K562 (cell line): ENCODE measurements around the gene EPB41L1. TPM values are rescaled to one million over a fixed set of nuclear protein-coding genes. Genes with fewer than 3 reads are reported as not detected.

Source experiments
- ATAC-seq: fragments of 200-7000 bp; cut with Tn5 transposase; 3 replicates; pipeline ENCODE4 v1.9.1; 2020; ENCODE audit warnings: moderate library complexity
- BruUV-seq: library from RNA; stranded (reverse); fragments of 400-500 nt; replicated peaks from 2 replicates; lab custom pipeline; 2021; lab: Mats Ljungman, UMichigan
- CTCF ChIA-PET: fragments of 300-600 bp; formaldehyde crosslinking; extraction: SDS; loops from one replicate; lab custom pipeline; 2021; ENCODE audit warnings: low intra/inter-chr PET ratio; lab: Yijun Ruan, JAX
- POLR2A ChIA-PET: fragments of 300-600, 350-650 bp; sonication (Branson Sonifier 250); formaldehyde crosslinking; extraction: SDS; loops from one replicate; lab custom pipeline; 2021; ENCODE audit warnings: antibody characterized with exemption, inconsistent platforms; lab: Yijun Ruan, JAX
- DNase-seq, 4 experiments: peaks; one replicate each; pipeline versions ENCODE4 v3.0.0 to v3.0.0-alpha.2; 2011 to 2018; ENCODE audit warnings: low spot score in 3 of 4, mixed read lengths in 3 of 4; ENCODE audit errors: extremely low read depth in 1 of 4
- FAIRE-seq: peaks from 2 replicates; lab custom pipeline; 2011; peaks lifted over from hg19 to GRCh38; lab: Jason Lieb, UNC
- H2AFZ ChIP-seq: 2 replicates; pipeline ENCODE4 v1.6.0; 2011; ENCODE audit warnings: low read depth, low read length, control low read depth, inconsistent platforms
- H3K27ac ChIP-seq: fragments of 200-600 bp; 3 replicates; pipeline ENCODE4 v1.8.0; 2011; ENCODE audit warnings: low read depth, mild to moderate bottlenecking, control low read depth, inconsistent platforms, low read length, moderate library complexity, mixed read lengths; ENCODE audit errors: extremely low read depth
- H3K27me3 ChIP-seq, 2 experiments: fragments of 300-600 bp in 1 of 2; 2 replicates in 1 of 2; 3 replicates in 1 of 2; pipeline versions ENCODE4 v1.6.0 to v1.8.0; 2011; ENCODE audit warnings: inconsistent platforms in 2 of 2, low read length in 2 of 2, mild to moderate bottlenecking in 1 of 2, mixed read lengths in 1 of 2, moderate library complexity in 1 of 2; ENCODE audit not compliant: control insufficient read depth in 2 of 2, insufficient read depth in 2 of 2
- H3K36me3 ChIP-seq: fragments of 300-600 bp; 3 replicates; pipeline ENCODE4 v1.8.0; 2011; ENCODE audit warnings: mild to moderate bottlenecking, low read length, inconsistent platforms; ENCODE audit not compliant: control insufficient read depth, insufficient read depth
- H3K4me1 ChIP-seq, 2 experiments: fragments of 200-600 bp in 1 of 2; replicated peaks in 1 of 2; 2 replicates in 1 of 2; 3 replicates in 1 of 2; pipeline versions ENCODE4 v1.5.1 to v1.8.0; 2011; ENCODE audit warnings: inconsistent platforms in 2 of 2, low read length in 2 of 2, mild to moderate bottlenecking in 1 of 2, mixed read lengths in 1 of 2, moderate library complexity in 1 of 2; ENCODE audit not compliant: control insufficient read depth in 2 of 2, insufficient read depth in 2 of 2
- H3K4me2 ChIP-seq: 2 replicates; pipeline ENCODE4 v1.6.1; 2011; ENCODE audit warnings: low read length, control low read depth, inconsistent platforms, mixed read lengths; ENCODE audit not compliant: insufficient read depth
- H3K4me3 ChIP-seq: fragments of 200-600 bp; sonication (generic), shearing (Covaris generic); 2 replicates; pipeline ENCODE4 v1.5.1; 2016; ENCODE audit warnings: control low read depth, inconsistent platforms
- H3K79me2 ChIP-seq: fragments of 200-600 bp; 3 replicates; pipeline ENCODE4 v1.8.0; 2011; ENCODE audit warnings: low read length, inconsistent platforms; ENCODE audit not compliant: control insufficient read depth, insufficient read depth
- H3K9ac ChIP-seq, 2 experiments: 2 replicates each; pipeline versions ENCODE4 v1.6.0 to v1.6.1; 2011; ENCODE audit warnings: low read depth in 2 of 2, low read length in 2 of 2, control low read depth in 1 of 2, inconsistent platforms in 1 of 2, mild to moderate bottlenecking in 1 of 2, mixed read lengths in 1 of 2; ENCODE audit not compliant: insufficient read depth in 1 of 2
- H3K9me1 ChIP-seq: one replicate; pipeline ENCODE4 v1.6.0; 2011; ENCODE audit warnings: inconsistent platforms, mild to moderate bottlenecking, low read length, moderate library complexity; ENCODE audit not compliant: control insufficient read depth, insufficient read depth
- H3K9me3 ChIP-seq: replicated peaks from 2 replicates; pipeline ENCODE4 v1.5.1; 2011; ENCODE audit warnings: low read depth, low read length, inconsistent platforms; ENCODE audit not compliant: control insufficient read depth, insufficient read depth
- H4K20me1 ChIP-seq: replicated peaks from 2 replicates; pipeline ENCODE4 v1.6.1; 2011; ENCODE audit warnings: low read length, inconsistent platforms, mixed read lengths; ENCODE audit not compliant: control insufficient read depth, insufficient read depth
- KLF10 ChIP-seq: fragments of 250-450 bp; sonication (Bioruptor Pico); IDR thresholded peaks from 2 replicates; pipeline ENCODE4 v1.6.1; 2021; ENCODE audit warnings: matching md5 sums
- NFE2L1 ChIP-seq: fragments of 450-650 bp; IDR thresholded peaks from 2 replicates; pipeline ENCODE4 v1.6.1; 2016; ENCODE audit warnings: missing genetic modification characterization, low read depth, mild to moderate bottlenecking, missing compliant biosample characterization, moderate library complexity, borderline replicate concordance
- NUFIP1 ChIP-seq: fragments of 450-650 bp; IDR thresholded peaks from 2 replicates; pipeline ENCODE4 v1.6.1; 2018; ENCODE audit not compliant: partially characterized antibody
- PCBP2 ChIP-seq: fragments of 200-400 bp; formaldehyde crosslinking; IDR thresholded peaks from 2 replicates; pipeline ENCODE4 v1.6.1; 2018; ENCODE audit warnings: low read length, low read depth, mild to moderate bottlenecking, moderate library complexity; ENCODE audit not compliant: poor library complexity, severe bottlenecking
- PHF21A ChIP-seq: fragments of 450-650 bp; IDR thresholded peaks from 2 replicates; pipeline ENCODE4 v1.6.1; 2017; ENCODE audit warnings: low read depth, borderline replicate concordance
- POLR3G ChIP-seq: IDR thresholded peaks from 2 replicates; pipeline ENCODE4 v1.6.1; 2011; ENCODE audit not compliant: insufficient read length, insufficient replicate concordance; ENCODE audit errors: extremely low read depth
- TFAP4 ChIP-seq: sonication (generic); formaldehyde crosslinking; IDR thresholded peaks from 2 replicates; pipeline ENCODE4 v1.8.0; 2022; ENCODE audit warnings: missing genetic modification reagents, mild to moderate bottlenecking, moderate library complexity, borderline replicate concordance
- ZNF586 ChIP-seq: fragments of 450-650 bp; formaldehyde crosslinking; conservative IDR thresholded peaks from 2 replicates; pipeline ENCODE4 v1.4.0; 2020; ENCODE audit warnings: mild to moderate bottlenecking, moderate library complexity
- WGBS: fragments of 100-300 bp; shearing (Covaris generic); methylation state at CpG from one replicate; pipeline ENCODE4 v1.1.6; 2016; ENCODE audit warnings: low coverage, mixed read lengths; ENCODE audit not compliant: insufficient coverage; ENCODE audit errors: missing lambda C conversion rate; 5-methylcytosine and 5-hydroxymethylcytosine counted together
- in situ Hi-C: fragments of 300-500 bp; cut with MboI; formaldehyde crosslinking; loops from 4 replicates; pipeline ENCODE4 v1.15.0; 2018; ENCODE audit warnings: inconsistent platforms, mixed read lengths
- intact Hi-C: fragments of 100-400 bp; cut with micrococcal nuclease; formaldehyde crosslinking; loops from 2 replicates; pipeline ENCODE4 v1.14.2; 2022
- polyA plus RNA-seq, 8 experiments: library from polyadenylated mRNA; depleted of rRNA in 4 of 8; stranded (reverse) in 5 of 8; unstranded in 3 of 8; fragments of >200 nt; fragmentation: Nextera tagmentation in 2 of 8; fragmentation: Illumina TruSeq in 1 of 8; extraction: Ambion mirVana in 2 of 8; extraction: Trizol in 1 of 8; gene quantifications; 2 replicates each; pipeline versions ENCODE4 v1.2.1 to v1.2.3, GENCODE V29; 2011 to 2014; ENCODE audit warnings: inconsistent platforms in 1 of 8, missing spikeins in 1 of 8
- total RNA-seq, 7 experiments: library from RNA; depleted of rRNA in 6 of 7; stranded (reverse); fragments of >200 nt in 6 of 7; fragmentation: Illumina TruSeq in 2 of 7; extraction: Trizol in 2 of 7; gene quantifications; 2 replicates each; pipeline versions ENCODE4 v1.2.1 to v1.2.3, GENCODE V29; 2011 to 2021; ENCODE audit warnings: low replicate concordance in 1 of 7
- TF ChIP-seq, protein P1 (sequence below), 2 experiments: fragments of 250-450 bp in 1 of 2; fragments of 450-650 bp in 1 of 2; sonication (Bioruptor Pico) in 1 of 2; IDR thresholded peaks; 2 replicates each; pipeline versions ENCODE4 v1.6.1 to v1.8.0; 2016 to 2021; ENCODE audit warnings: mild to moderate bottlenecking in 2 of 2, moderate library complexity in 2 of 2, missing compliant biosample characterization in 1 of 2, missing genetic modification characterization in 1 of 2
- TF ChIP-seq, protein P2 (sequence below): sonication (generic); formaldehyde crosslinking; IDR thresholded peaks from 2 replicates; pipeline ENCODE4 v1.8.0; 2022; ENCODE audit warnings: mild to moderate bottlenecking, missing genetic modification reagents
- TF ChIP-seq, protein P3 (sequence below): fragments of 250-450 bp; sonication (Bioruptor Pico); IDR thresholded peaks from 2 replicates; pipeline ENCODE4 v1.4.0; 2020; ENCODE audit warnings: mild to moderate bottlenecking, moderate library complexity, borderline replicate concordance
- TF ChIP-seq, protein P4 (sequence below): IDR thresholded peaks from 3 replicates; pipeline ENCODE4 v1.6.1; 2011; ENCODE audit warnings: borderline replicate concordance, mild to moderate bottlenecking, moderate library complexity; ENCODE audit not compliant: insufficient read length; ENCODE audit errors: extremely low read depth

The EPB41L1 gene
- total and polyA plus RNA-seq, 9 of the 15 experiments (the other 6 are each of a cell fraction or from before 2014, with no cell fraction given), result 0.11 to 4.3 (median 1.3) TPM

- TF ChIP-seq, protein P1, sequence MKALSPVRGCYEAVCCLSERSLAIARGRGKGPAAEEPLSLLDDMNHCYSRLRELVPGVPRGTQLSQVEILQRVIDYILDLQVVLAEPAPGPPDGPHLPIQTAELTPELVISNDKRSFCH (CRISPR knock-in tag; IDR thresholded peaks at IDR 0.05), result no peak
- TF ChIP-seq, protein P1 (tag; IDR thresholded peaks at IDR 0.05), result no peak
- TF ChIP-seq NUFIP1 (no peak), ZNF586 (no peak)
- TF ChIP-seq, all 486 proteins: peak for 0
Measured at GRCh38 chr20:36203861-36204260, 49.3 kb downstream of the EPB41L1 start (continued).

- no TSS peak for BruUV-seq
- FAIRE-seq, result no peak
- 7% methylated on average over 3 of the region's 3 CpGs for WGBS
- no peak for TF ChIP-seq TFAP4 (CRISPR knock-in tag)
- TF ChIP-seq, protein P2, sequence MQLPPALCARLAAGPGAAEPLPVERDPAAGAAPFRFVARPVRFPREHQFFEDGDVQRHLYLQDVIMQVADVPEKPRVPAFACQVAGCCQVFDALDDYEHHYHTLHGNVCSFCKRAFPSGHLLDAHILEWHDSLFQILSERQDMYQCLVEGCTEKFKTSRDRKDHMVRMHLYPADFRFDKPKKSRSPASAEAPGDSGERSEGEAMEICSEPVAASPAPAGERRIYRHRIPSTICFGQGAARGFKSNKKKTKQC (CRISPR knock-in tag), result no peak
- no peak for TF ChIP-seq NFE2L1 (tag)
- TF ChIP-seq, protein P3, sequence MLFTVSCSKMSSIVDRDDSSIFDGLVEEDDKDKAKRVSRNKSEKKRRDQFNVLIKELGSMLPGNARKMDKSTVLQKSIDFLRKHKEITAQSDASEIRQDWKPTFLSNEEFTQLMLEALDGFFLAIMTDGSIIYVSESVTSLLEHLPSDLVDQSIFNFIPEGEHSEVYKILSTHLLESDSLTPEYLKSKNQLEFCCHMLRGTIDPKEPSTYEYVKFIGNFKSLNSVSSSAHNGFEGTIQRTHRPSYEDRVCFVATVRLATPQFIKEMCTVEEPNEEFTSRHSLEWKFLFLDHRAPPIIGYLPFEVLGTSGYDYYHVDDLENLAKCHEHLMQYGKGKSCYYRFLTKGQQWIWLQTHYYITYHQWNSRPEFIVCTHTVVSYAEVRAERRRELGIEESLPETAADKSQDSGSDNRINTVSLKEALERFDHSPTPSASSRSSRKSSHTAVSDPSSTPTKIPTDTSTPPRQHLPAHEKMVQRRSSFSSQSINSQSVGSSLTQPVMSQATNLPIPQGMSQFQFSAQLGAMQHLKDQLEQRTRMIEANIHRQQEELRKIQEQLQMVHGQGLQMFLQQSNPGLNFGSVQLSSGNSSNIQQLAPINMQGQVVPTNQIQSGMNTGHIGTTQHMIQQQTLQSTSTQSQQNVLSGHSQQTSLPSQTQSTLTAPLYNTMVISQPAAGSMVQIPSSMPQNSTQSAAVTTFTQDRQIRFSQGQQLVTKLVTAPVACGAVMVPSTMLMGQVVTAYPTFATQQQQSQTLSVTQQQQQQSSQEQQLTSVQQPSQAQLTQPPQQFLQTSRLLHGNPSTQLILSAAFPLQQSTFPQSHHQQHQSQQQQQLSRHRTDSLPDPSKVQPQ (CRISPR knock-in tag), result no peak
- no peak for TF ChIP-seq PCBP2
- no peak for TF ChIP-seq POLR3G
- no peak for TF ChIP-seq KLF10 (CRISPR knock-in tag)
- TF ChIP-seq, protein P4, sequence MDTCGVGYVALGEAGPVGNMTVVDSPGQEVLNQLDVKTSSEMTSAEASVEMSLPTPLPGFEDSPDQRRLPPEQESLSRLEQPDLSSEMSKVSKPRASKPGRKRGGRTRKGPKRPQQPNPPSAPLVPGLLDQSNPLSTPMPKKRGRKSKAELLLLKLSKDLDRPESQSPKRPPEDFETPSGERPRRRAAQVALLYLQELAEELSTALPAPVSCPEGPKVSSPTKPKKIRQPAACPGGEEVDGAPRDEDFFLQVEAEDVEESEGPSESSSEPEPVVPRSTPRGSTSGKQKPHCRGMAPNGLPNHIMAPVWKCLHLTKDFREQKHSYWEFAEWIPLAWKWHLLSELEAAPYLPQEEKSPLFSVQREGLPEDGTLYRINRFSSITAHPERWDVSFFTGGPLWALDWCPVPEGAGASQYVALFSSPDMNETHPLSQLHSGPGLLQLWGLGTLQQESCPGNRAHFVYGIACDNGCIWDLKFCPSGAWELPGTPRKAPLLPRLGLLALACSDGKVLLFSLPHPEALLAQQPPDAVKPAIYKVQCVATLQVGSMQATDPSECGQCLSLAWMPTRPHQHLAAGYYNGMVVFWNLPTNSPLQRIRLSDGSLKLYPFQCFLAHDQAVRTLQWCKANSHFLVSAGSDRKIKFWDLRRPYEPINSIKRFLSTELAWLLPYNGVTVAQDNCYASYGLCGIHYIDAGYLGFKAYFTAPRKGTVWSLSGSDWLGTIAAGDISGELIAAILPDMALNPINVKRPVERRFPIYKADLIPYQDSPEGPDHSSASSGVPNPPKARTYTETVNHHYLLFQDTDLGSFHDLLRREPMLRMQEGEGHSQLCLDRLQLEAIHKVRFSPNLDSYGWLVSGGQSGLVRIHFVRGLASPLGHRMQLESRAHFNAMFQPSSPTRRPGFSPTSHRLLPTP, result no peak
- no peak for TF ChIP-seq PHF21A
Measured at GRCh38 chr20:36205026-36205425, 50.5 kb downstream of the EPB41L1 start.

More at GRCh38 chr20:36205026-36205425, 50.5 kb downstream of the EPB41L1 start:
- H3K9ac ChIP-seq, result no peak overlapping the region
- H4K20me1 ChIP-seq, result peaks cover 7% of the 10 kb centered on the region
- no peak overlapping the region for H3K4me2 ChIP-seq
- CTCF ChIA-PET, result interaction anchor here (1.0 kb wide), 1 partner anchor 47 kb away, joined by 3 read pairs; no protein-coding TSS in a partner anchor
- H3K36me3 ChIP-seq, result no peaks in the 10 kb centered on the region
- H3K27me3 ChIP-seq, result peaks cover 54 to 60% of the 10 kb centered on the region in 2 experiments
- H2AFZ ChIP-seq, result no peak overlapping the region
- no peak for DNase-seq
- in situ Hi-C loops, result loop anchor here (25.0 kb wide), 1 partner anchor 232 kb away; no protein-coding TSS in a partner anchor
- H3K9me1 ChIP-seq, result no peaks in the 10 kb centered on the region
- no peaks in the 10 kb centered on the region for H3K9me3 ChIP-seq
- no peaks in the 10 kb centered on the region for H3K79me2 ChIP-seq
- no peak overlapping the region for H3K27ac ChIP-seq
- no peaks in the 10 kb centered on the region for H3K4me1 ChIP-seq
- POLR2A ChIA-PET, result interaction anchor here (0.6 kb wide), 1 partner anchor 122 kb away, joined by 3 read pairs; no protein-coding TSS in a partner anchor
- no peak overlapping the region for H3K4me3 ChIP-seq
- intact Hi-C loops, result no loop called here
- ATAC-seq, result no peak
